ENCODE results near the gene KIF24.

The KIF24 gene

DNA sequence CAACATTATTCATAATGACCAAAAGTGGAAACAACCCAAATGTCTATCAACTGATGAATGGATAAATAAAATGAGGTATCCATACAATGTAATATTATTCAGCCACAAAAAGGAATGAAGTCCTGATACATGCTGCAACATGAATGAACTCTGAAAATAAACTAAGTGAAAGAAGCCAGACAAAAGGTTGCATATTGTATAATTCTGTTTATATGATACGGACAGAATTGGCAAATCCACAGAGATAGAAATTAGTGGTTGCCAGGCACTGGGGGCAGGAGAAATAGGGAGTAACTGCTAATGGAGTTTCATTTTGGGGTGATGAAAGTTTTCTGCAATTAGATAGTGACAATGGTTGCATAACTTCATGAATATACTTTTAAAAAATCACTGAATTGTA lies 47.0 kb downstream of the KIF24 start:
- TF ChIP-seq, protein P1, sequence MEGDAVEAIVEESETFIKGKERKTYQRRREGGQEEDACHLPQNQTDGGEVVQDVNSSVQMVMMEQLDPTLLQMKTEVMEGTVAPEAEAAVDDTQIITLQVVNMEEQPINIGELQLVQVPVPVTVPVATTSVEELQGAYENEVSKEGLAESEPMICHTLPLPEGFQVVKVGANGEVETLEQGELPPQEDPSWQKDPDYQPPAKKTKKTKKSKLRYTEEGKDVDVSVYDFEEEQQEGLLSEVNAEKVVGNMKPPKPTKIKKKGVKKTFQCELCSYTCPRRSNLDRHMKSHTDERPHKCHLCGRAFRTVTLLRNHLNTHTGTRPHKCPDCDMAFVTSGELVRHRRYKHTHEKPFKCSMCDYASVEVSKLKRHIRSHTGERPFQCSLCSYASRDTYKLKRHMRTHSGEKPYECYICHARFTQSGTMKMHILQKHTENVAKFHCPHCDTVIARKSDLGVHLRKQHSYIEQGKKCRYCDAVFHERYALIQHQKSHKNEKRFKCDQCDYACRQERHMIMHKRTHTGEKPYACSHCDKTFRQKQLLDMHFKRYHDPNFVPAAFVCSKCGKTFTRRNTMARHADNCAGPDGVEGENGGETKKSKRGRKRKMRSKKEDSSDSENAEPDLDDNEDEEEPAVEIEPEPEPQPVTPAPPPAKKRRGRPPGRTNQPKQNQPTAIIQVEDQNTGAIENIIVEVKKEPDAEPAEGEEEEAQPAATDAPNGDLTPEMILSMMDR (conservative IDR thresholded peaks at IDR 0.05): no peak
- H3K27ac ChIP-seq: no peak overlapping the region

DNA sequence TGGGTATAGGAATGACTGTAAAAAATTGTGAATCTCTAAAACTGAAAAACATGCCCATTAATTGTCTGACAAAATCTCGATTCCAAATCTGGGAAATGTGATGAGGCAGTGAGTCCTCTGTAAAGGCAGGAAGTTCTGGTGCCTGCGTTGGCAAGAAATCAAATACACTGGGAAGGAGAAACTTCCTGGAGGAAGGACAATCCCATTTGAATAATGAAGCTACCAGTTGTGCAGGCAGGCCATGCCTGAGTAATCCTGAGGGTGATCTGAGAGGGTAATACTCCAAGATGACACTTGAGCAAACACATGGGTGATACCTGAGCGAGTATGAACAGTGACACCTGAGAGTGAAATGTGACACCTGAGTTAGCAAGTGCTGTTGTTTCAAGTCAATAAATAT lies 49.7 kb downstream of the KIF24 start:
- peak overlapping the region; percentile 43 for H3K27ac ChIP-seq
- TF ChIP-seq, protein P1 (conservative IDR thresholded peaks at IDR 0.05): no peak

Data from VCaP (cell line).